UCSD-AML1 (cell line): ENCODE measurements around the gene TMEFF2.

Experiments used
- DNase-seq: peaks from one replicate; lab custom pipeline; 2025; ENCODE audit not compliant: unreplicated experiment; lab: John Stamatoyannopoulos, UW

Gene TMEFF2

DNA sequence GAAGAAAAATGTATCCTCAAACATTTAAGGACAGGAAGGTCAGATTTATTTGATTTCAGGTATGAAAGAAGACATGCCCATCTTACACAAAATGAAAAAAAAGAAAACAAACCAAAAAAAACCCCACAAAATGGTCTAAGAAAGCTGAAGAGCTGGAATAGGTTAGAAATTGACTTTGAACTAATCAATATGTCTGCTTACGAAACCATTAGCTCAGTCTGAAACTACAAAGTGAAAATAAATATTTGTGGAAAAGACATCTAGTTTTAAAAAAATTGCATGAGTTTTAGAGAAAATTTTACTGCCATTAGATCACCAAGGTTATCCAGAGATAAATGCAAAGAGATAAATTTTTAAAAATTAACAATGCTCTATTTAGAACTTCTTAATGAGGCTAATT, 125.3 kb downstream of the TMEFF2 start:
- no peak for DNase-seq

DNA sequence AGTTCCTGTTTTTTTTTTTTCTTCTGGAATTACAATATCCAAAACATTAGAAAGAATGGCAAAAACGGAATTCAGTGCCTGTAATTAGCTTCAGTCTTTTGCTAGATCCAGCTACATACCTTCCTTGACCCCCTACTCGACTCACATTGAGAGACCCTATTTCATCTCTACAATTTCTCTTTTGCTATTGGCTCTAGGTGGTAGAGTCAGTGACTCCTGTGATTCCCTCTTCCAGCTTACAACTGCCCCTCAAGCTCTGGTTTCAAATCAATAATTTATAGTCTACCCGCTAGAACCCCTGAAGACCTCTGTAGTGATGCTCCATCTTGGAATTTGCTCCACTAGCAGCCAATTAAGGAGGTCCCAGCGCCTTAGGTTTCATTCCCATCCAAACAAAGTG, 125.8 kb downstream of the TMEFF2 start:
- no peak for DNase-seq

DNA sequence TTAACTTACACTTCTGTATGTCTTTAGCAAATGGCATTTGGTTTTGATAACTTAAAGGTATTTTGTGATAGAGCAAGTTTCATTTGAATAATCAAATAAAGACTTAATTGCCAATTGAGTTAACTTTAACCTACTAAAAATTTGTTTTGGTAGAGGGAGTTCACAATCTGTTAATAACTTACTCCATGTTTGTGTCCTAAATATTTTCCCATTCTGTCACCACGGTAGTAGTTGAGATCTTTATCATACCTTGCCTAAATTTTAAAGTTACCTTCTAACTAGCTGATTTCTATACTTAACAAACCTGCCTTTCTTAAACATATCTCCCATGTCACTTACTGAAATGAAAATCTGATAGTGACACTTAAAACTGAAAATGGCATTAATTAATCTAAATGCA, 127.1 kb downstream of the TMEFF2 start:
- no peak for DNase-seq

DNA sequence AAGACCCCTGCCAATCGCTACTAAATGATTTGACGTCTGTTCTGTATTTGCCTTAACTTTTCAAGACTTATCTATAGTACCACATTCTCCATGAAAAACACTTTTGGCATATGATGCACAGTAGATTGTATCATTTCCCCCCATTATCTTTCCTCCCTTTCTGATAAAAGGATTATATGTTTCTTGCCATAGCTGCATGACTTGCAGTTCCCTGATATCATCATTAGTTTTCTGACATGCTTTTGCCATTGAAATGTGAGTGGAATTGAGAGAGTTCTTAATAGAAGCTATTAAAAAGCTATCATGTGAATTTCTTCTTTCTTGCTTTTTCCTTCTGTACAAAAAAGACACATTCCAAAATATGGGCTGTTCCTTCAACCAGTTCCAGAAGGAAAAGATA, 130.3 kb downstream of the TMEFF2 start:
- no peak for DNase-seq

DNA sequence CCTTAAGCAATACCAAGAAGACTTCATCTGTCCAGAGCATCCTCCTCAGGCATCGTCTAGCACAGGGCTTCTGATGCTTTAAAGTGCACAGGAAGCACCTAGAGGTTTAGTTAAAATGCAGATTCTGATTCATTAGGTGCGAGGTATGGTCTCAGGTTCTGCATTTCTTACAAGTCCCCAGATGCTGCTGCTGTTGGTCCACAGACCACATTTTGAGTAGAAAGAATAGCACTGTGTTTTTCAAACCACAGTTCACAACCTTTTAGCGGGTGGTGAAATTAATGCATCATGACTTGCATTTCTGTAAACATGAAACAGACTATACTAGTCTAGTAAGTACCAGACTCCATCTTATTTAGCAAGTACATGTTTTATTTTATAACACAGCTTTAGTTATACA, 134.6 kb downstream of the TMEFF2 start:
- DNase-seq: no peak

DNA sequence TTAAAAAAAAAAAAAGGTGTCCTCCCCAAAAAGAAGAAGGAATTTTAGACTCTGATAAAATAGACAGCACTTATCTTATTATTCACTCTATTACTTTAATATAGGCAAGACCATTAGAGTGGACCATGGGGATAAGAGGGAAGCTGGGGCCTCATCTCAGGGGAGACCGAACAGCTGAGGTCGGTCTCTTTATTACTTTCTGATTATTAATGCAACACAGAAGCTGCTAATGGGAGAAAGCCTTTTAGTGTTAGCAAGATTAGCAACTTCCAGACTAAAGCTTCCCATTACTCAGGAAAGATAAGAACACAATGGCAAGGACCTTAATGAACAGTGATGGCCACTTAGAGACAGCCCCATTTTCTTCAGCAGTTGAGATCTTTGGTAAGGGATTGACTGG, 135.5 kb downstream of the TMEFF2 start:
- DNase-seq: no peak

DNA sequence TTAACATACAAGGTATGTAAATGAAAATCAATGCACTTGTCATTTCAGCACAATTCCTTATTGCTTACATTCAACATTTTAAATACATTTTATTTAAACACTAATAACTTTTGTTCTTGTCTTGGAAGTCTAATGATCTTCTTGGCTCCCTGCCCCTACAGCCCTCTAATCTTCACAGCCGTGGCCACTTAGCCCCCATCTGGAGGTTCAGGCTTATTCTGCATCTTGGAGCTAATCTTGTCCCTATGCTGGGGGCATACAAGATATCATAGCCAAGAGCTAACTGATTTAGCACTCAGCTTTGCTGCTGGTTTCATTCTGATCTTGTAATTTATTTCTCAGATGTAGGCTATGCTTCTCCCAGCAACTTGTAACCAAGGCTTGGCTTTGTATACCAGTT, 140.8 kb downstream of the TMEFF2 start:
- no peak for DNase-seq

DNA sequence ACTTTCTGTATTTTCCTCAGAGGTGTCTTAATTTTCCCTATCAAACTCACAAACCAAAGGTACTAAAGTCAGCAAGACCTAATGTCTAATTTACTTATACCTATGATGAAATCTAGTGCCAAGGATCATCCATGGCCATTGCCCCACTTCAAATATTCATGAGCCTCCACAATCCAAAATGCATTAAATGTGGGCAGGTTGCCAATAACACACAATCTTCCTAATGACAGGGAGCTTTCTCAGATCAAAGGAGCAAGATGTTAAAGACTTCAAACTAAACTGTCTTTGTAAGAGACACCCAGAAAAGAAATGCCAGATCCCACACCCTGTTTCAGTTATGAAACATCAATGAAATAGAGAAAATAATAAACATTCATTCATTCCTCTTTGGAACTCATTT, 143.2 kb downstream of the TMEFF2 start:
- DNase-seq: no peak

DNA sequence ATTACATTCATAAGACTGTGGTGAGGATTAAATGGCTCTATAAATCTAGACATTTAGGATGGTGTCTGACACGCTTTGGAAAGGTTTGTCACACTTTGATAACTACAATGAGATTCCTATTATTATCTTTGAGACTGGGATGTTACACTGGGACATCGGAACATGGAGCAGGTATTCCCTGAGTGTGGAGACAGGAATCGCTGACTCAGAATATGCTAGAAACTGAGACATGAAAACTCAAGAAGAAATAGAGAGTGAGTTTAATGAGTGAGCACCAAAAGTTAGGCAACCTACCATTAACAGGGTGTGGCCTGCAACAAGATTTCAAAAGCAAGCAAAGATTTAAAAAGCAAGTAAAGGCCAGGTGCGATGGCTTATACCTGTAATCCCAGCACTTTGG, 145.4 kb downstream of the TMEFF2 start:
- DNase-seq: no peak

DNA sequence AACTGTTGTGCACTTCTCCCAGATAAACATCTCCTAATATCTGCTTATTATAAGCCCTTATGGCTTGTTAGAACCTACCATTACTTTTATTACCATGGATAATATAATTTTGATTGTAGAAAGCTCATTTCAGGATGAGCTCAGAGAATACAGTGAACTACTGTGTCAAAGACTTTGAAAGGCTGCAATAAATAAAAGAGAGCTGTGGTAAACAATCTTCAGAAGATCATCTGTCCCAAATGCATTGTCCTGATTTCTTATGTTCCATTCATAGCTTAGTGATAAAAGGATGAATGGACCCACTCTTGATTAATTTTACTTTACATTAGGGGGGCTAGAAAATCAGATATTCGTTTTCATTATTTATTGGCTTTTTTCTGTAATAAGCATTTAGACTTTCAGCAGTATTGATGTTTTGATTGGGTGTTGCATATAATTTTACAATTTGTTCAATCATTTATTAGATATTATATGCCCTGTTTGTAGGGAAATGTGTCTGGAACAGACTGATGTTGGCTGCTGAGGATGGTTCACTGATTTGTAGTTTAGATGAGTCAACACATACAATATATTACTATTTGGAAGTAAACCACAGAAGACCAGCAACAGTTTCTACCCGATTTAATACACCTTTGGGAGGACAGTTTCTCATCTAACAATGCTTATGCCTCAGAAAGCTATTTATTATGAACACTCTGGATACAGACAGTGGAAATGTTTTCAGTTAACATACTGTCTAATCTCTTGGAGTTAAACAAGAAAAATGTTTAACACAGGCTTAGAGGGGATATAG, 147.2 kb downstream of the TMEFF2 start:
- no peak for DNase-seq

DNA sequence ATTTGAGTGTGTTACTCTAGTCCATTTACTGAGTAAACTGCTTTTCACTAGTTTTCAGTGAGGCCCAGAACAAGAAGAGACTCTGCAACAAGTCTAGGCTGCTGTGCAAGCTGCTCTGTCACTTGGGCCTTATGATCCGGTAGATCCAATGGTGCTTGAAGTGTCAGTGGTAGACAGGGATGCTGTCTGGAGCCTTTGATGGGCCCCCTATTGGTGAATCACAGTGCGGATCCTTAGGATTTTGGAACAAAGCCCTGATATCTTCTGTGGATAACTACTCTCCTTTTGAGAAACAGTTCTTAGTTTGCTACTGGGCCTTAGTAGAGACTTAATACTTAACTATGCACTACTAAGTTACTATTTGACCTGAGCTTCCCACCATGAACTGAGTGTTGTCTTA, 150.2 kb downstream of the TMEFF2 start:
- DNase-seq: no peak

DNA sequence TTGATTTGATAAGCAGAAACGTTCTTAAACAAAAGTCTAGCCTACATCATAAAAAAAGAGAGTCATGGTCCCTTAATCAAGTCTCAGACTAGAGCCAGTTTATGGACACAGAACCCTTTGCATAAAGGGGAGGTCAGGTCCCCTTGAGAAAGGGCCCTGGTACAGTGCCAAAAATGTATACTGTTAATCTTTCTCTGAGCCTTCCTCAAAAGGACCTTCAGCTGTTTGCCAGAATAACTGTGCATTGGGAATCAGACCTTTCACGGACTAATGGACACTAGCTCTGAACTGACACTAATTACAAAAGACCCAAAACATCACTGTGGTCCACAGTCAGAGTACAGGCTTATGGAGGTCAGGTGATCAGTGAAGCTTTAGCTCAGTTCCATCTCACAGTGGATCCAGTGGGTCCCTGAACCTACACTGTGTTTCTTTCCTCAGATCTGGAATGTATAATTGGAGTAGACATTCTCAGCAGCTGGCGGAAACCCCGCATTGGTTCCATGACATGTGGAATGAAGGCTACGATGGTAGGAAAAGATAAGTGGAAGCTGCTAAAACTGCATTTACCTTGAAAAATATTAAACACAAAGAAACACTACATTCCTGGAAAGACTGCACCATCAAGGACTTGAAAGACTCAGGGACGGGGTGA, 151.4 kb downstream of the TMEFF2 start:
- no peak for DNase-seq

DNA sequence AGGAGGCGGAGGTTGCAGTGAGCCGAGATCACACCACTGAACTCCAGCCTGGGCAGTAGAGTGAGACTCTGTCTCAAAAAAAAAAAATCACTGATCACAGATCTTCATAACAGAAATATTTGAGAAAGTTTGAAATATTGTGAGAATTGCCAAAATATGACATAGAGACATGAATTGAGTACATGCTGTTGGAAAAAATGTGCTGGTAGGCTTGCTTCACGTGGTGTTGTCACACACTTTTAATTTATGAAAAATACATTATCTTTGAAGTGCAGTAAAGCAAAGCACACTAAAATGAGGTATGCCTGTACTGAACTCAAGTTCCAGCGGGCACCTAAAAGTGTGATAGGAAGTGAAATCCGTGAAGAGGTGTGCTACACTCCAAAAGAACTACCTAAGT, 152.6 kb downstream of the TMEFF2 start:
- DNase-seq: no peak

DNA sequence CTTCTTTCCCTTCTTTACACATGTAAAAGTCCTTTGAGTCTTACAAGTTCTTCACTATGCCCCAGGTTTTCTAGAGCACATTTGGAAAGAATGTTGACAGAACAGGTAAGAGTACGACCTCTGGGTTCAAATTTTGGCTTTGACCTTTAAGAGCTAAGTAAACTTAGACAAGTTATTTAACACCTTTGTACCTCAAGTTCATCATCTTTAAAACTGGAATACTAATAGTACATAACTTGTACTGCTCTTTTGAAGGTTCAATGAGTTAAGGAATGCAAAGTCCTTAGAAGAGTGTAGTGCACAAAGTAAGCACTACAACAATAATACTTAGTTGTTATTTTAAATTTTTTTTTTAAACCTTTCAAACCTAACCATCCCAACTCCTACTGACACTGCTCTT, 156.6 kb downstream of the TMEFF2 start:
- DNase-seq: no peak

DNA sequence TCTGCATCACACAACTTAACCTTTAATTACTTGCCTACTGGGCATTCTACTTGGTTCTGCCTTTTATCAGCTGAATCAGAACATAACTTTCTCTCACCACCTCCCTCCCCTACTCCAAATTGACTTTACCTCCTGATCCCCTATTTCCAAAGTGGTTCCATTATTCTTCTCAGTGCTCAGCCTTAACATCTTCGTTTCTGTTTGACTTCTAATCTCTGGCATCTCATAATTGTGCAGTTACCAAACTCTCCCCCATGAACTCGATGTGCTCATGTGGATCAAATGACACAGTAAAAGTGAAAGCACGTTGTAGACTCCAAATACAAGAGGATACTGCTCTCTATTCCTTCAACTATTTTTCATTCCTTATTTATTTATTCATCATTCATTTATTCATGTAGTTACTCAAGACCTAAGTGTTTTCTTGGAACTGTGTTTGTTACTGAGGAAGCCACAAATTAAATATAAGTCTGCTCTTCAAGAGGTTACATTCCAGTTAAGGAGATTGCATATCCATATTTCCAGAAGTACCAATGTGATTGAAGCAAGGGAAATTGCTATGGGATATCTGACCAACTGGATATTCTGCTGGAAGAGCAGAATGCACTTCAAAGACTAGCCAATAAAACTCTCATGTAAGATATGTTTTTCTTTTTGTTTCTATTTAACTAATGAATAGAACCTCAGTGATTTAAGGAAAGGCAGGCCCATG, 158.8 kb downstream of the TMEFF2 start:
- DNase-seq: no peak

DNA sequence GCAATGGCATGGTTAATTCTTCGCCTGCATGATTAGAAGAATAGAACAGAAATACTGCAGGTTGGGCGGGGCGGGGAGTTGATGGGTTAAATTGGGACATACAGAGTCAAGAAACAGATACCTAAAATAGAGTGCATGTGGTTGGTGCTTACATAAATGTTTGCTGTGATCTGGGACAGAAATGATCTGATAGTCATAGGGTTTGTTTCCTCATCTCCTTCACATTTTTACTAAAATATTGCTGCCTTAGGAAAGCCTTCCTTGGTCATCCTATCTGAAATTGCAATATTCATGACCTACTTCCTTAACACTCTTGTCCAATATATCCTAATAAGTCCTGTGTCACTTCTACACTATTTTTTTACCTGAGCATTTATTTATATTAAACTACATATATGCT, 163.9 kb downstream of the TMEFF2 start:
- DNase-seq: no peak

DNA sequence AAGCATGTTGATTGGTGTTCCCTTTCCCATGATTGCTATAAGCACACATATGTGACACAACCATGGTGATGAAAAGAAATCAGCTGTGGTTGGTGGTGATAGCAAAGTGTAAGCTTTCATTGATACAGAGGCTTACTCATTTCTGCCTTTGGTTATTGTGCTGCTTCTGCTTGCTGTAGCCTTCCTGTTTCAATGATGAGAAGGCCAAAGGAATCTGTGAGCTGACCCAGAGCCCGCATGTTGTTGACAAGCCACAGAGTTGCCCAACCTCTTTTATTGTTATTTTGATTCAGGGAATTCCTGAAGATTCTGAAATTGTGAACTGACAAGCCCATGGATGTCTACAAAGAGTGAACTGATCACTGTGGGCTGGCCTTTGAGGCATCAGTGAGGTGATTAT, 164.4 kb downstream of the TMEFF2 start:
- no peak for DNase-seq

DNA sequence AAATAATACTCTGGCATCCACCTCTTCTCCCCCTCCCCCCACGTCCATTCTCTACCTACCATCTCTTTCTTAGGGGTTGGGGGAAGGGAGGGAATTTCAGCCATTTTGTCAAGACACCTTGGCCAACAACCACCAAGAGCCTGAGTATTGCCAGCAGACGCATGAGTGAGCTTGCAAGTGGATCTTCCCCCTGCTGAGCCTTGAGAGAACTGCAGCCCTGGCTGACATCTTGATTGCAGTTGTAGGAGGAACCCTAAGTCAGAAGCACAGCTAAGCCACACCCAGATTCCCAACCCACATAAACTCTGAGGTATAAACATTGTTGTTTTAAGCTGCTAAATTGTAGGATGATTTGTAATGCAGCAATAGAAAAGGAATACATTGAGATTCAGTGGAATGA, 165.6 kb downstream of the TMEFF2 start:
- no peak for DNase-seq

DNA sequence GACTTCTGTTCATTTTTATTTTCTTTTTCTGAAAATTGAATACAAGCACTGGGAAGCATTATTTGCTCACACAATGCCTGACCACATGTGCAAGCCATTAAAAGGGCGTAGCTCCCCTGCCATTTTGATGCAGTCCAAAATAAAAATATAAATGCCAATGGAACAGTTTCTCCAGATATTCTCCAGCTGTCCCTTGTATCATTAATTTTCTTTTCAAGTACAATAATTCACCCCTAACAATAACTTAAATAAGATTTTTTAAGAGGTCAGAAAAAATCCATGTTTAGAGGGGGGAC, 168.0 kb downstream of the TMEFF2 start:
- no peak for DNase-seq

DNA sequence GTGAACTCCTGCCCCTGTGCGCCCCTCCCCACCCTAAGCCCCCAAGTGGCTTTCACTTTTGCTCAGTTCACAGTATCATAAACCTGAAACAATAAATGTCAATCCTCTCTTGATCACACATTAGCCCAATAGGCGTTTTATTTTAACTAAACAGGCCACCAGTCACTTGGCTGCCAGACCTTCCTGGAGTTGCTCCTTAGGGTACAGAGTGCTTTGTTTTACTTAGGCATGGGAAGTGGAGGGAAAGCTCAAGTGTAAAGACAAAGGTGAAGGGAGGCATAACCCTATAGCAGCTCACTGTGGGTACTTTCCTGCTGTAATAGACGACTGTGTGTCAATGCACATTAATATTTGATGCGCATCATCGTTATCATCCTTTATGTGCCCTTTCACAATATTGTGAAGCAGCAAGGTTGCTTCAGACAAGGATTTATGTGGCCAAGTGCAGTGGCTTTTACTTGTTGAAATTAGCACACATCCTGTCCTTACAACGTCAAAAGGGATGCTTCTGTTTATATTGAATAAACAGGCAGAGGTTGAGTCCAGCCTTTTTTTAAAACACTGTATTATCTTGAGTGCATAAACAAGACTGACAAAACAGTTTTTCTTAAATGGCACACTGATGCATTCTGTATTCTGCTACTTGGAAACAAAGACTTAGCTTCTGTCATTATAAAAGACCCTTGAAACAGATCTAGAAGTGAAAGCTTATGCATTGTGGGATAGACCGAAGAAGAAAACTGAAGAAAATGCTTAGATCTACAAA, 168.5 kb downstream of the TMEFF2 start:
- no peak for DNase-seq

DNA sequence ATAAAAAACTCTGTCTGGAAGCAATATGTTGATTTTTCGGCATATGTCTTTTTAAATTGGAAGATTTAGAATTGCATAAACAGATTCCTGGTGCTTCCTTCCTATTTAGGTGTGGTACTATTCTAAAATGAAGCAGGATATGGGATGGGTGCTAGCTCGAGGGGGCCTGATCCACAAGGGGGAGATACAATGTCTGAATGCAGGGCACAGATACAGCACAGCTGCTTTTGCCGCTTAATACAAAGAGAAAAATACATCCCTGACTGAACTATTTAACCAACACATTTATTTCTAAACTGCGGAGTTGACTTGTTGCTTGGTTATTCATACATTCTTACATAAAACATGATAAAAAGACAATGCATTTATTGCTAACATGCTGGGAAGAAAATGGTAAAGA, 169.1 kb downstream of the TMEFF2 start:
- no peak for DNase-seq

DNA sequence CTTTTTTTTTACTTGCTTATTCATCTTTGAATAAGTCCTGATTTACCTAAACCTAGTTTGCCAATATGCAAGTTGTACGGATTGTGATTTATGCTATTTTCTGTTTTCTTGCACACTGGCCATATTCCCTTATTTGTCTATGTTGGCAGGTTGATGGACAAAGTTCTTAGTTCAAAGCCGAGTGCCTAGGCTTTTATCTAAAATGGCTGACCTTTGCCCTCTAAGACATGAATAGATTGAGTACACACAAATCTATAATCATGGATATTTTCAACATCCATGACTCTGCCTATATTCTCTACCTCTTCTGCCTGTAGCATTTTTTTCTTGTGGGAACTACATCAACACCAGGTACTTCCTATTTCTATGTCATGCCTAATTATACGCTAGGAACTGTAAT, 171.7 kb downstream of the TMEFF2 start:
- no peak for DNase-seq
